ENCODE results near the gene DNAJC9. TPM values are rescaled to one million over a fixed set of nuclear protein-coding genes. Genes with fewer than 3 reads are reported as not detected.
"Not testable (repeated sequence)": the region's sequence is repeated elsewhere in the genome, so short reads cannot be mapped to it uniquely, and the experiment has no call there.

Gene DNAJC9
- polyA plus RNA-seq, 1 experiment = 10.0 TPM

DNA sequence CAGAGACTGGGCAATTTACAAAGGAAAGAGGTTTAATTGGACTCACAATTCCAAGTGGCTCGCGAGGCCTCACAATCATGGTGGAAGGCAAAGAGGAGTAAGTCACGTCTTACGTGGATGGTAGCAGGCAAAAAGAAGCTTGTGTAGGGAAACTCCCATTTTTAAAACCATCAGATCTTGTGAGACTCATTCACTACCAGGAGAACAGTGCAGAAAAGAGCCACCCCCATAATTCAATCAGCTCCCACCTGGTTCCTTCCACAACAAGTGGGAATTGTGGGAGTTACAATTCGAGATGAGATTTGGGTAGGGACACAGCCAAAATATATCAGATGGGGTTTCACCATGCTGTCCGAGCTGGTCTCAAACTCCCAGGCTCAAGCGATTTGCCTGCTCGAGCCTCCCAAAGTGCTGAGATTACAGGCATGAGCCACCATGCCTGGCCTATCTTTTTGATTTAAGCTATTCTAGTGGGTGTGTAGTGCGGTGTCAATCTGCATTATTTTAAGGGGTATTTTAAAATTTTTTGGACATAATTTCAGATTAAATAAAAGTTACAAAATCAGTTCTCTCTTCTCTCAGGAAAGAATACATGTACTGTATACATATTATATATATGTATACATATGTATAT, 14.4 kb upstream of the DNAJC9 start:
- TF ChIP-seq CTCF (IDR thresholded peaks at IDR 0.05; ENCODE audit: insufficient read depth, low read depth, low read length) = no peak
- H3K27me3 ChIP-seq (ENCODE audit: control insufficient read depth, insufficient read depth, low read length) = no peaks in the 10 kb centered on the region
- CTCF ChIA-PET = no interaction called here
- no peaks in the 10 kb centered on the region for H3K36me3 ChIP-seq (ENCODE audit: control insufficient read depth, insufficient read depth, low read length)
- H3K4me3 ChIP-seq (ENCODE audit: low read depth, low read length) = no peak overlapping the region
- POLR2A ChIA-PET = no interaction called here
- DNase-seq (ENCODE audit: low read depth) = no peak

DNA sequence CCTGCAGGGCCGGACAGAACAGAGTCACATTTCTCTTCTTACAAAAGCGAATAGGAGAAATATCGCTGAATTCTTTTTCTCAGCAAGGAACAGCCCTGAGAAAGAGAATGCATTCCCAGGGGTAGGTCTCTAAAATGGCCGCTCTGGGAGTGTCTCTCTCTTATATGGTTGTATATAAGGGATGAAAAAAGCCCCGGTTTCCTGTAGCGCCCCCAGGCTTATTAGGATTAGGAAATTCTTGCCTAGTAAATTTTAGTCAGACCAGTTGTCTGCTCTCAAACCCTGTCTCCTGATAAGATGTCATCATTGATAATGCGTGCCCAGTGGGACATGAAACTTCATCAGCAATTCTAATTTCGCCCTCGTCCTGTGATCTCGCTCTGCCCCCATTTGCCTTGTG, 11.6 kb upstream of the DNAJC9 start:
- POLR2A ChIA-PET = not testable (repeated sequence)

DNA sequence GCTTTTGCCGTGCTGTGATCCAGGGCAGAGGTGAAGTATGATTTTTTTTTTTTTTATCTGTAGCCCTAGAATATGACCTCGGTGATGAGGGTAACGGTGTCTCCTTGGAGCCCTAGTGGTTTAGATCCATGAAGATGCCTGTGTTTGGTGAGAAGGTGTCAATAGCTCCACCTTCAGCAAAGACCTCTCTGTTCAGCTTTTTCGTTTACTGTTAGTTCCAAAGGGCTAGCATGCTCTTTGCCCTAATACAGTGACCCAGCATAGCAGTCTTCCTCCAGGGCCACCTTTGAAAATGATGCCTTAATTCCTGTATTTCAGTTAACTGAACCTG, 6.1 kb upstream of the DNAJC9 start:
- no peaks in the 10 kb centered on the region for H3K27me3 ChIP-seq (ENCODE audit: control insufficient read depth, insufficient read depth, low read length)
- no peak for TF ChIP-seq CTCF (IDR thresholded peaks at IDR 0.05; ENCODE audit: insufficient read depth, low read depth, low read length)
- ChIA-PET POLR2A (no interaction called here), CTCF (interaction anchor here (1.4 to 3.0 kb wide), 2 partner anchors 11 to 20 kb away, joined by 3 to 13 read pairs; no protein-coding TSS in a partner anchor)
- H3K36me3 ChIP-seq (ENCODE audit: control insufficient read depth, insufficient read depth, low read length) = 0 out of 2 replicates have a peak, but pooled peaks cover 3% of the 10 kb centered on the region
- no peak for DNase-seq (ENCODE audit: low read depth)
- peak overlapping the region; percentile 83 for H3K4me3 ChIP-seq (ENCODE audit: low read depth, low read length)

More for the DNA sequence above, 11.6 kb upstream of the DNAJC9 start:
- CTCF ChIA-PET; DNase-seq (ENCODE audit: low read depth); H3K4me3 ChIP-seq (ENCODE audit: low read depth, low read length); H3K27me3 ChIP-seq (ENCODE audit: control insufficient read depth, insufficient read depth, low read length); H3K36me3 ChIP-seq (ENCODE audit: control insufficient read depth, insufficient read depth, low read length): not testable (repeated sequence)

DNA sequence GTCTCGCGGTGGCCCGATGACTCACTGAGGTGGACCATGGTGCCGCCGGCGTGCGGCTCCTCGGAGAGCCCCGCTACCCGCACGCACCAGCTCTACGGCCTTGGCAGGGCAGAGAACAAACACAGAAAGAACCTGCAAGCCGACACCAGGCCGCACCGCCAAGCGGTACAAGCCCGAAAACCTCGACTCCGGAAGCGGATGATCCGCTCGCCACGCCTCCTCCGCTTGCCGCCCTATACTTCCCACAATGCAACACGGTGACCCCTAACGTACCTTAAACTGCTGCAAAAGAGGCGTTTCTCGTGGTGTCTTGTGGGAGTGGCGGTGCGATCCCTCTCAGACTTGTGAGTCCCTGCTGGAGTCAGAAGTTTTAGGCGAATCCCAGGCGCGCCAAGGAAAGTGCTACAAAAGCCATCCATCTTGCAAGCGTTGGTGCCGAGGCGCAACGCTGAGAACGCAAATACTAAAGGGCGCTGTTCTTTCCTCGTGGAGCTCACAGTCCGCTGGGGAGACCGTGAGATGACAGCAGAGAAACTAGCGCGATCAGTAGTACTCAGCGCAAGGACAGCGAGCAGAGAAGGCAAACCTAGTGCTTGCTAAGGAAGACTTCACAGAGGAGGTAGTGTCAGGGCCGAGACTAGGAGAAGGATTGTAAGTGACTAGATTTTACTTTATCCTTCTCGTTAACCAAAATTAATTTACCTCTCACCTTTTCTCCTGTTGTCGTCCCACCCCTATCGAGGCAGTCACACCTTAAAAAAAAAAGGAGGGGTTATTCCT, 5.6 kb upstream of the DNAJC9 start, which contains the start of gene MRPS16:
TSS of gene MRPS16 (minus strand) at position 200 of the 780 bp plus-strand sequence. CDS start at position 38, 162 bp downstream.
- H3K36me3 ChIP-seq (ENCODE audit: control insufficient read depth, insufficient read depth, low read length) = 0 out of 2 replicates have a peak, but pooled peaks cover 3% of the 10 kb centered on the region
- ChIA-PET CTCF (interaction anchor here (3.0 kb wide), 1 partner anchor 11 kb away, joined by 13 read pairs; no protein-coding TSS in a partner anchor), POLR2A (no interaction called here)
- TF ChIP-seq CTCF (IDR thresholded peaks at IDR 0.05; ENCODE audit: insufficient read depth, low read depth, low read length) = no peak
- H3K27me3 ChIP-seq (ENCODE audit: control insufficient read depth, insufficient read depth, low read length) = no peaks in the 10 kb centered on the region
- H3K4me3 ChIP-seq (ENCODE audit: low read depth, low read length) = peak within 1 kb of the TSS; percentile 83
- DNase-seq (ENCODE audit: low read depth) = peak; percentile 83

DNA sequence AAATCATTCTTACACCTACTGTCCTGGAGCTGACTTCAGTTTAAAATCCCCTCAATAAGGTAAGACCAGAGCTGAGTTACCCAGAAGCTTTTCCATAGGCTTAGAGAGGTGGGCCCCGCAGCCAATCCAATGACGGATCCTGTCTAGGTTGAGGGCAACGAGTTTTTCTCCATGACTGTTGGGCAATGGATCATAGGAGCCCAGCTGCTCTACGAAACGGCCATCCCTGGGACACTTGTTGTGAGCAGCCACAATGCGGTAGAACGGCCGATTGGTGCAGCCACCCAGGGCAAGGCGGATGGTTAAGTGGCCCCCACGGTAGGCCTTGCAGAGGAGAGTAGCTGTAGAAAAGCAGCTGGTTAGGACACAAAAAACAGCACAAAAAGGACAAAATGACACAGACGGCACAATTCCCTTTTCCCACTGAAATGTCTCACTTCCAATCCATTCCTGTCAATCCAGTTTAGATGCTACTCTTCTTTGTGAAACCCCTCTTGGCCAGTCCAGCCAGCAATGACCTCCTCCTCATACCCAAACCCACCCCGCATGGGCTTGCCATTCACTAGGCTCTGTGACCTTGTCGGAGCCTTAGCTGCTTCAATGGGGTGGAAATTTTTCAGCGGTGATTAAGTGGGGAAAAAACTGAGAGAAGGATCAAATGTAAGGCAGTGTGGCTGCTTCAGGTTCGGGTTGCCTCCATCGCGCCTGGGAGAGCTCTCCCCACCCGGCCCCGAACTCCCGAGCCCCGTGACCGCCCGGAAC, 4.8 kb upstream of the DNAJC9 start:
- Histone ChIP-seq H3K4me3 (ENCODE audit: low read depth, low read length) (peak overlapping the region; percentile 83), H3K36me3 (ENCODE audit: control insufficient read depth, insufficient read depth, low read length) (0 out of 2 replicates have a peak, but pooled peaks cover 3% of the 10 kb centered on the region), H3K27me3 (ENCODE audit: control insufficient read depth, insufficient read depth, low read length) (no peaks in the 10 kb centered on the region)
- ChIA-PET POLR2A (no interaction called here), CTCF (interaction anchor here (0.6 kb wide), 1 partner anchor 526 kb away, joined by 3 read pairs; no protein-coding TSS in a partner anchor)
- TF ChIP-seq CTCF (IDR thresholded peaks at IDR 0.05; ENCODE audit: insufficient read depth, low read depth, low read length) = no peak
- DNase-seq (ENCODE audit: low read depth) = no peak

All from BJ (cell line).